ENCODE results near the gene PTDSS2. TPM values are rescaled to one million over a fixed set of nuclear protein-coding genes. Genes with fewer than 3 reads are reported as not detected.
A peak's percentile ranks its signal among the peaks of the same experiment; 100 is the strongest.

PTDSS2 gene
- total RNA-seq, 1 donor from 2014 or later: 50.4 TPM

- Mint-ChIP-seq H3K4me1 (ENCODE audit: low read depth) (peaks cover 2% of the 10 kb centered on the region), H3K4me3 (ENCODE audit: low read depth) (no peak overlapping the region)
- no peak for TF ChIP-seq CTCF (IDR thresholded peaks at IDR 0.05; ENCODE audit: unreplicated experiment)
These were observed 11.5 kb downstream of the PTDSS2 start for GRCh38 chr11:461626-462025.

GRCh38 chr11:462107-462890, 12.2 kb downstream of the PTDSS2 start:
- TF ChIP-seq CTCF (IDR thresholded peaks at IDR 0.05; ENCODE audit: unreplicated experiment): no peak
- Mint-ChIP-seq H3K9me3 (ENCODE audit: low read depth) (no peaks in the 10 kb centered on the region), H3K27ac (no peak overlapping the region), H3K4me3 (ENCODE audit: low read depth) (no peak overlapping the region), H3K27me3 (no peaks in the 10 kb centered on the region), H3K4me1 (ENCODE audit: low read depth) (peaks cover 2% of the 10 kb centered on the region), H3K36me3 (ENCODE audit: insufficient read depth) (peaks cover 2% of the 10 kb centered on the region)
- DNase-seq (ENCODE audit: low spot score, unreplicated experiment): no peak

More at GRCh38 chr11:461626-462025, 11.5 kb downstream of the PTDSS2 start:
- DNase-seq (ENCODE audit: low spot score, unreplicated experiment): no peak
- Mint-ChIP-seq H3K9me3 (ENCODE audit: low read depth) (no peaks in the 10 kb centered on the region), H3K27me3 (no peaks in the 10 kb centered on the region), H3K27ac (no peak overlapping the region), H3K36me3 (ENCODE audit: insufficient read depth) (peaks cover 2% of the 10 kb centered on the region)

DNA sequence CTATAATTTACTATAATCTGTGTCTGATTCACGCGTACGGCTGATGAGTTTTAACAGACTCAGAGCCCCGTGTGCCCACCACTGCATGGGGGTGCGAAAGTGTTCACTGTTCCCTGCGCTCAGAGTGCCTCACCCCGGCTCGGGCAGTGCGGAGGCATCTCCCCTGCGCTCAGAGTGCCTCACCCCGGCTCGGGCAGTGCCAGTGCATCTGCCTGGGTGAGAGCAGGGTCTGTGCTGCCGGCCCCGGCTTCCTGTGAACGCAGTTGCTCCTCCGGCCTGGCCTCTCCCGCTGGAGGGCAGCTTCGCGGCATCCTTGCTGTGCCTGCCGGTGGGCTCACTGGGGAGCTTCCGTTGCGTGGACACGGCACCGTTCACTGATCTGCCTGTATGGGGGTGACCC, 14.2 kb downstream of the PTDSS2 start:
- peaks cover 8% of the 10 kb centered on the region for H3K4me1 Mint-ChIP-seq (ENCODE audit: low read depth)
- no peaks in the 10 kb centered on the region for H3K27me3 Mint-ChIP-seq
- H3K27ac Mint-ChIP-seq: no peak overlapping the region
- H3K36me3 Mint-ChIP-seq (ENCODE audit: insufficient read depth): peaks cover 2% of the 10 kb centered on the region
- no peak overlapping the region for H3K4me3 Mint-ChIP-seq (ENCODE audit: low read depth)
- H3K9me3 Mint-ChIP-seq (ENCODE audit: low read depth): no peaks in the 10 kb centered on the region
- no peak for TF ChIP-seq CTCF (IDR thresholded peaks at IDR 0.05; ENCODE audit: unreplicated experiment)
- DNase-seq (ENCODE audit: low spot score, unreplicated experiment): no peak

GRCh38 chr11:465896-466530, 15.9 kb downstream of the PTDSS2 start:
- no peak overlapping the region for H3K27ac Mint-ChIP-seq
- H3K27me3 Mint-ChIP-seq: no peaks in the 10 kb centered on the region
- peaks cover 2% of the 10 kb centered on the region for H3K36me3 Mint-ChIP-seq (ENCODE audit: insufficient read depth)
- H3K4me3 Mint-ChIP-seq (ENCODE audit: low read depth): no peak overlapping the region
- H3K4me1 Mint-ChIP-seq (ENCODE audit: low read depth): peaks cover 17% of the 10 kb centered on the region
- no peaks in the 10 kb centered on the region for H3K9me3 Mint-ChIP-seq (ENCODE audit: low read depth)
- DNase-seq (ENCODE audit: low spot score, unreplicated experiment): no peak
- TF ChIP-seq CTCF (IDR thresholded peaks at IDR 0.05; ENCODE audit: unreplicated experiment): no peak

DNA sequence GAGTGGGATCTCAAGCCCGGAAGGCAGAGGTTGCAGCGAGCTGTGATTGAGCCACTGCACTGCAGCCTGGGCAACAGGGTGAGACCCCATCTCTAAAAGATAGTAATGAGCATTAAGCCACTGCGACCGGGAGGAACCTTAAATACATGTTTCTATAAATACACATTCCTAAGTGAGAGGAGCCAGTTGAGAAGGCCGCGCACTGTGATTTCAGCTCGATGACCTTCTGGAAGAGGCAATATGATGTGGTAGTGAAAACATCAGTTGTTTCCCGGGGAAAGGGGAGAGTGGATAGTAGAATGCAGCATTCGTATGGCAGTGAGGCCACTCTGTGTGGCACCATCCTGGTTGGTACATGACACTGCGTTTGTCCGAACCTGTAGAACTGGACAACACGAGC, 18.0 kb downstream of the PTDSS2 start:
- H3K9me3 Mint-ChIP-seq (ENCODE audit: low read depth): no peaks in the 10 kb centered on the region
- no peaks in the 10 kb centered on the region for H3K27me3 Mint-ChIP-seq
- H3K4me3 Mint-ChIP-seq (ENCODE audit: low read depth): no peak overlapping the region
- peaks cover 17% of the 10 kb centered on the region for H3K4me1 Mint-ChIP-seq (ENCODE audit: low read depth)
- H3K36me3 Mint-ChIP-seq (ENCODE audit: insufficient read depth): peaks cover 2% of the 10 kb centered on the region
- peak overlapping the region; percentile 77 for H3K27ac Mint-ChIP-seq
- no peak for TF ChIP-seq CTCF (IDR thresholded peaks at IDR 0.05; ENCODE audit: unreplicated experiment)
- DNase-seq (ENCODE audit: low spot score, unreplicated experiment): no peak
